HG03460 (cell line): Measurements from ENCODE around the gene SYNPR.

Experiments used
- ATAC-seq: cut with Tn5 transposase; IDR thresholded peaks from one replicate; pipeline ENCODE4 v1.9.1; 2021; ENCODE audit not compliant: unreplicated experiment

SYNPR gene

GRCh38 chr3:63370094-63370493 is 92.0 kb downstream of the SYNPR start:
- no peak for ATAC-seq

GRCh38 chr3:63383040-63383439 is 104.9 kb downstream of the SYNPR start:
- no peak for ATAC-seq

GRCh38 chr3:63384382-63384781 is 106.3 kb downstream of the SYNPR start:
- ATAC-seq: no peak

DNA sequence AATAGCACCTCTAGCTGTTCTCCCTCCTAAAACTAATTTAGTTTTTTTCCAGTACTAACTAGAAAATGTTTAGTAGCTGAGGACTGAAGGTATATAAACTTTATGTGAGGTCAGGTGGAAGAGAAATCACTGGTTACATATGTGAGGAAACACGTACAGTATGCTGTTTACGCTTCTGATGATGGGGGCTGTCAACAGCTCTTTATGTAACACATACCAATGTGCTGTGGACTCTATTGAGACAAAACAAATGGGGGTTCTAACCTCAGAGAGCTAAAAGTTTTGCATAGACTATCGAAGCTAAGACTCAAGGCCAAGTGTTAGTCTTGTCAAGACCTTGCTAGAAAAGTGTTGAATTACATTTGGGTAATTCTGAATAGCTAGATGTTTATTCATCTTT is 107.5 kb downstream of the SYNPR start:
- ATAC-seq: no peak

GRCh38 chr3:63386568-63386967 is 108.5 kb downstream of the SYNPR start:
- no peak for ATAC-seq

DNA sequence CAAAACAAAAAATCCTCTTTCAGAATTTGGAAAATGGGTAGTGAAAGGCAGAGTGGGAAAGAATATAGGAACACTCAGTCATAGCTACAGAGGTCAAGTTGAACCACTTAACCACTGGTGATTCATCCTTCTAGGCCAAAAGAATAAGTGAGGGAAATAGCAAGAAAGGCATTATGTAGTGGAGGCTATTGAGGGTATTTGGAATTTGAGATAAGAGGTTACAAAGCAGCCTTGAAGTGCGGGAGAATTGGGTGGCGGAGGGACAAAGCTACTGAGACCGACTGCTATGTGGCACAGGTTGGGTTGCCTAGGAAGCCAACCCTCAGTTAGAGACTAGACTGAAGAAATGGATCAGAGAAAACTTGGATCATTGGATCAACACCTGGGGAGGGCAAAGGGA is 109.5 kb downstream of the SYNPR start:
- ATAC-seq: no peak

DNA sequence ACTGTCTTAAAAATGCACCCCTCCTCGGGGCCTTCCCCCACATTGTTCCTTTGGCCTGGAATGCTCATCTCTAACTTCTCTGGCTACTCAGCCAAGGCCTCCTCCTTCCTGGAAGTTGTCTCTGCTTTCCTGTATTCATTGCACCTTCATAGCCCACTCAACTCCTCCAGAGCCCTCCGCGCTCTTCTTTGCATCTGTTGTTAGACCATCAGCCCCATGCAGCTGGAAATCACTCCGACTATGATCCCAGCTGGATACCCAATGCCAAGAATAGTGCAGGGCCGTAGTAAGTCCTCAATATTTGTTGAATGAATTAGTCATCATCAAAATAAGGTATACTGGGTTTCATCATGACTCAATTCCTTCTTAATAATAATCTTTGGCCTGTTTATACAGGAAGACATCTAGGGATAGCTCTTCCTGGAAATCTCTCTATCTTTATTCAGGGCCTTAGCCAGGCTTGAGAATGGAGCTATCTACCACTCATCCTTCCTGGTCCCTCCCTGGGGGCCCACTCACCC is 112.7 kb downstream of the SYNPR start:
- no peak for ATAC-seq

DNA sequence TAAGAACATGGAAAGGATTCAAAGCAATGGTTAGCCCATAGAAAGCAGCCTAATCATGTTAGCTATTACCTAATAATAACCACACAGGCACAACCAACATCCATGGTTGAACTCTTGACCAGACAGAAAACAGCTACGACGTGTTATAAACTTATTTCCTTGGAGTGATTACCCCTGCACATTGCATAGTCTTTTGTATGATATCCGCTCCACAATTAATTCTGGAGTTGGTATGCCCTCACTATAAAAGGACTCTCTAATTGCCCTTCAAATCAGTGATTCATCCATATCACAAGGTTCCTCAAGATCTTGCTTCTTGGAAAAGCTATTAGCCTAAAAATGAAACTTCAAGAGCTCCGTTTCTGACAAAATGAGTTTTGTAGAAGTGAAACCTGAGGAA is 117.9 kb downstream of the SYNPR start:
- no peak for ATAC-seq

DNA sequence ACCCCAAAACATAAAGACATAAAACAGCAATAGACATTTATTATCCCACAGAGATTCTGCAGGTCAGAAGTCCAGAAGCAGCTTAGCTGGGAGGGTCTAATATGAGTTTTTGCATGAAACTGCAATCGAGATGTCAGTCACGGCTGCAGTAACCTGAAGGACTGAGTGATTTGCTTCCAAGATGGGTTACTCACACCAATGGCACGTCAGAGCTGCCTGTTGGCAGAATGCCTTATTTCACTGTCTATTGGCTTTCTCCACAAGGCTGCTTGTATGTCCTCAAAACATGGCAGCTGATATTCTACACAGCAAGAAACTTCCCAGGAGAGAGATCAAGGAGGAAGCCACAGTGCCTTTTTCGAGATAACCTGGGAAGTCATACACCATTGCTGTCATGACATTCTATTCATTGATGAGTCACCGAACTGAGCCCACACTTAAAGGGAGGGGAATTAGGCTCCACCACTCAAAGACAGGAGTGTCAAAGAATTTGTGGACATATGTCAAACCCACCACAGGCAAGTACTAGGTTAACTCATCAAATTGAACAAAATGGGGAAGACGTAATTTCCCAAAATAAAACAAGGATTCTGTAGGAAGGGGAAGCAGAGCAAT is 122.2 kb downstream of the SYNPR start:
- no peak for ATAC-seq

- ATAC-seq: no peak
Measured at GRCh38 chr3:63405882-63406281, 127.8 kb downstream of the SYNPR start.

DNA sequence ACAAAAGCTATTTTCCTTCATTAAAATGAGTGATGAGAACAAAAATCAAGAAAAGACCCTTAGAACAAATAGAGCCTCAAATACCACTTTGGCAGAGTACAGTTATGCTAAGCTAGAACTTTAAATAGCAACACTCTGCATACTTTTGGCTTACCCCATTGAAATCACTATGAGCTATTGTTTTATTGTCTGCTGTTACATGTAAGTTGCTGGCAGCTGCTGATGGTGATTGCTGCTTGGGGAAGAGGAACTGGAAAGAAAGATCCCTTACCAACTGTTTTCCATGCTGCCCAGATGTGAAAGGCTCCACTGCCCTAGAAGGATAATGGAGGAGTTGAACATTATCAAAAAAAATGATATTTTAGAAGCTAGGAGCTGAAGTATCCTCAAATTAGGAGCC is 135.4 kb downstream of the SYNPR start:
- ATAC-seq: no peak

DNA sequence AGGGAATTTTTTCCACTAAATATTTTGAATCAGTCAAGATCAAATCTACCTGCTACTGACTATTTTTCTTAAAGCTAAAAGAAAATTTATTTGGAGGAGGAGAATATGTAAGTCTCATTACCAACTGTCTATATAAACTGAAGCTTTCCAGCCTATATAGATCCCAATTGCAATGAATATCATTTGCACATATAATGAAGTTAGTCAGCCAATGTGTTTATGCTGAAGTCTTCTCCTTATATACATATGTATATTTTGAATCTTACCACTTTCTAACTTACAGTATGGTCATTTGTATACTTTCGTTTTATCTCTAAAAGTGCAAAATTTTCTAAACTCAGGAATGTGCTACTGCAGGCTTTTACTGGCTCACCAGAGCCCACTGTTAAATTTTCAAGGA is 136.5 kb downstream of the SYNPR start:
- ATAC-seq: no peak

DNA sequence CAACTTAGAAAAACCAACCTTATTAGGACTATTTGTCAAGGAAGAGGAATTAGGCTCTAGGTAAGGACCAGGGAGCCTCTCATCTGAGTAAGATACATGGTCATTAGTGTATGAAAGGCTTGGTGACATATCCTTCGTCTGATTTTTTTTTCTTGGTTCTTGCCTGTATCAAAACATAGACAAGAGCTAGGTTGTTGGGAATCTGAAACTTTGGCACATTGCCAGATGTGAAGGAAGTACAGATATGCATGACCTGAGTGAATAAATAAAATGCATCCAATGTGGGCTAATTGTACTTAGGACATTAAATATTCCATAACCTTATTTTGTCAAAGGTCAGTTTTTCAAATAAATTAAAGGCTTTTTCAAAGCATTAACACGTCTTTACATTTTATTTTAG is 151.8 kb downstream of the SYNPR start:
- ATAC-seq: no peak

- ATAC-seq: no peak
Measured at GRCh38 chr3:63430875-63431274, 152.8 kb downstream of the SYNPR start.

DNA sequence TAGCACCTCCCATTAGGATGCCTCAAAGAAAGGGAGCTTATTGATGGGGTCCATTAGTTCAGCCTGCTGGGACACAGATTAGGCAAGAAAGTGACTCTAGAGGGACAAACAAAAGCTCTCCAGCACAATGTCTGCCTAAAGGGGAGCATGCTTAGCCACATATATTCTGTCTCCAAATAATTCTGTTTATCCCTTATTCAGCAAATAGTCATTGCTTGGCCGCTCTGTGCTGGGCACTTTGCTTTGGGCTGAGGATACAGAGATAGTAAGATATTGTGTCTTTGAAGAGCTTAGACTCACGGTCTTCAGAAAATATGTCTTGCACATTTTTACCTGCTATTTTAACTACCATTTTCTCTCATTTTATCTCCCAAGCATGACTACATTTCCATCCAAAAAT is 159.8 kb downstream of the SYNPR start:
- no peak for ATAC-seq

DNA sequence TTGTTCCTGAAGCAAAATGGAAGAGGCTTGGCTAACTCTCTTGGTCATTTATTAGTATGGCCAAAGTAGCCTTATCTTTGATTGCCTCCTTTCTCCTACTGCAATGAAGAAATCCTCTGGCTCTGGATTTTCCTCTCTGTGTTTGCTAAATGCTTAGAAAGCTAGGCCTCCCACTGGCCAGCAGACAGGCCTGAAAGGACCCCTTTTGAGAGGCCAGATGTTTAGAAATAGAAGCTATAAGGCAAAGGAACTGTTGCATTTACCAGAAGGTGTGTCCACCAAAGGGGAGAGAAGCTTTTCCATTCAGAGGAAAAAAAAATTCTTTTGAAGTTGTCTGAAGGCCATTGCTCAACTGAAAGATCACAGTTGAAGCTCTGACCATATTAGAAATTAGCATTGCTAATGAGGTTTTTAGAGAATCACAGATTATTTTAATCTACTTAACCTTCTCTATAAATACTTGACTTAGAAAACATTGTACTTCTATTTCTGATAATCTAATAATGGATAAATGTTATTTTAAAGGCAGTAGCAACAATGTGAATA is 160.8 kb downstream of the SYNPR start:
- ATAC-seq: no peak

GRCh38 chr3:63441262-63441661 is 163.2 kb downstream of the SYNPR start:
- ATAC-seq: no peak

DNA sequence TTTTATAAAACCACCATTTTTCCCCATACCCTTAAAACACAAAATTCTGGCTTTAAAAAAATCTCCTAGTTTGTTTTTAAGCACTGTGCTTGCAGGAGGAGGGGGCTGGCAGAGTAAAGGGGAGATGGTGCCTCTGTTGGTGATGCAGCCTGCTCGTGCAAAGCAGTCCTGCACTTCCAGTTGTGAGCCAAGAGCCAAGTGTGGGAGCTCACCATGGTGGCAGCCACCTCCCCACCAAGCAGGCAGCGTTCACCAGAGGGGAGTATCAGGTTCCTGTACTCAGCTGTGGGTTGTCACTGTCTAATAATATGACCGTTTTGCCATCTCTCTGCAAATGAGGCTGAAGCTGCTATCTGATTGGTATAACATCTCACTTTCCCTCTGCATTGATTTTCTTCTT is 164.8 kb downstream of the SYNPR start:
- no peak for ATAC-seq

DNA sequence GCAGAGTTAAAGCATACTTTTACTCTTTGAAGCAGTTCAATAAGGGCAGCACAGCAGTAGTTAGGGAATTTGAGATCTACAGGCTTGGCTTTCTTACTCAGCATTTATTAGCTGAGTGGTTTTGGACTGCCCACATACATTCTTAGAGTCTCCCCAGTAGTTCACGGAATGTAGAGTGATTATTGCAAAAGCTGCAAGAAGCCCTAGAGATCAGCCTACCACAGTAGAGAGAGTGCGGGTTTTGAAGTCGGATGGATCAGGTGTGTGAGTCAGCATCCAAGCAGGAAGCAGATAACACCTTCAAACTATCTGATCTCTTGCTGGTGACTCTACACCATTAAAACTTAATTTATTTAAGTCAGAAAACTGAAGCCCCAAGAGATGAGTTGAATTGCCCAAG is 171.9 kb downstream of the SYNPR start:
- ATAC-seq: no peak

GRCh38 chr3:63450634-63451363 is 172.7 kb downstream of the SYNPR start:
- ATAC-seq: no peak

- no peak for ATAC-seq
Measured at GRCh38 chr3:63456901-63457300, 178.8 kb downstream of the SYNPR start.

GRCh38 chr3:63458405-63458804 is 180.3 kb downstream of the SYNPR start:
- ATAC-seq: no peak
